Measurements from ENCODE around the gene ARL6IP4. TPM values are rescaled to one million over a fixed set of nuclear protein-coding genes. Genes with fewer than 3 reads are reported as not detected.

ARL6IP4 gene
- total and polyA plus RNA-seq, 10 of the 15 experiments (the other 5 are each of a cell fraction or from before 2014, with no cell fraction given), result 2.5 to 320 (median 188) TPM

GRCh38 chr12:122969676-122970075, 10.8 kb upstream of the ARL6IP4 start:
- H3K4me1 ChIP-seq (ENCODE audit: control insufficient read depth, insufficient read depth, low read length), result peaks cover 4% of the 10 kb centered on the region; the same call in 1 of the 2 replicates
- no peaks in the 10 kb centered on the region for H3K36me3 ChIP-seq (ENCODE audit: control insufficient read depth in 2 of 2, insufficient read depth in 2 of 2, low read length in 1 of 2)
- ChIA-PET SMC1A (ENCODE audit: uncharacterized antibody, unreplicated experiment) (interaction anchor here (1.1 kb wide), 1 partner anchor 10 kb away, joined by 3 read pairs; no protein-coding TSS in a partner anchor), POLR2A (interaction anchor here (1.1 to 1.2 kb wide), 2 partner anchors 10 to 266 kb away, joined by 3 read pairs; no protein-coding TSS in a partner anchor), RAD21 (ENCODE audit: unreplicated experiment) (interaction anchor here (0.8 kb wide), 2 partner anchors 88 to 98 kb away, joined by 3 read pairs; no protein-coding TSS in a partner anchor), CTCF (interaction anchor here (1.1 kb wide), 1 partner anchor 99 kb away, joined by 3 read pairs; no protein-coding TSS in a partner anchor)
- no peak overlapping the region for H3K4me3 ChIP-seq
- 44% methylated on average over 3 of the region's 4 CpGs for WGBS (ENCODE audit: insufficient coverage, insufficient replicate concordance, low lambda C conversion rate, missing lambda C conversion rate)
- FAIRE-seq, result no peak
- no peak overlapping the region for H3K4me2 ChIP-seq (ENCODE audit: control insufficient read depth, insufficient read depth)
- H3K9ac ChIP-seq (ENCODE audit: control insufficient read depth, insufficient read depth, low read length), result no peak overlapping the region
- no TSS peak for BruUV-seq (replicated peaks)
- TF ChIP-seq RBBP5 (conservative IDR thresholded peaks at IDR 0.05), result no peak
- no peak for TF ChIP-seq RB1 (IDR thresholded peaks at IDR 0.05; ENCODE audit: borderline replicate concordance)
- no peak for TF ChIP-seq BCL3 (IDR thresholded peaks at IDR 0.05; ENCODE audit: borderline replicate concordance, insufficient read depth, low read depth, low read length, poor library complexity, severe bottlenecking)
- no peak for TF ChIP-seq RCOR1 (conservative IDR thresholded peaks at IDR 0.05; ENCODE audit: low read depth, low read length)
- TF ChIP-seq STAT1 (conservative IDR thresholded peaks at IDR 0.05), result no peak
- no peak for TF ChIP-seq SMC3 (IDR thresholded peaks at IDR 0.05; ENCODE audit: borderline replicate concordance, low read length)
- TF ChIP-seq E2F8 (IDR thresholded peaks at IDR 0.05; ENCODE audit: low read depth, partially characterized antibody), result no peak
- TF ChIP-seq CHD2 (IDR thresholded peaks at IDR 0.05; ENCODE audit: borderline replicate concordance, low read depth, low read length), result no peak
- TF ChIP-seq, protein P1, sequence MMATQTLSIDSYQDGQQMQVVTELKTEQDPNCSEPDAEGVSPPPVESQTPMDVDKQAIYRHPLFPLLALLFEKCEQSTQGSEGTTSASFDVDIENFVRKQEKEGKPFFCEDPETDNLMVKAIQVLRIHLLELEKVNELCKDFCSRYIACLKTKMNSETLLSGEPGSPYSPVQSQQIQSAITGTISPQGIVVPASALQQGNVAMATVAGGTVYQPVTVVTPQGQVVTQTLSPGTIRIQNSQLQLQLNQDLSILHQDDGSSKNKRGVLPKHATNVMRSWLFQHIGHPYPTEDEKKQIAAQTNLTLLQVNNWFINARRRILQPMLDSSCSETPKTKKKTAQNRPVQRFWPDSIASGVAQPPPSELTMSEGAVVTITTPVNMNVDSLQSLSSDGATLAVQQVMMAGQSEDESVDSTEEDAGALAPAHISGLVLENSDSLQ (IDR thresholded peaks at IDR 0.05), result no peak
- TF ChIP-seq E2F4 (IDR thresholded peaks at IDR 0.05; ENCODE audit: low read depth, low read length), result no peak
- TF ChIP-seq, protein P2, sequence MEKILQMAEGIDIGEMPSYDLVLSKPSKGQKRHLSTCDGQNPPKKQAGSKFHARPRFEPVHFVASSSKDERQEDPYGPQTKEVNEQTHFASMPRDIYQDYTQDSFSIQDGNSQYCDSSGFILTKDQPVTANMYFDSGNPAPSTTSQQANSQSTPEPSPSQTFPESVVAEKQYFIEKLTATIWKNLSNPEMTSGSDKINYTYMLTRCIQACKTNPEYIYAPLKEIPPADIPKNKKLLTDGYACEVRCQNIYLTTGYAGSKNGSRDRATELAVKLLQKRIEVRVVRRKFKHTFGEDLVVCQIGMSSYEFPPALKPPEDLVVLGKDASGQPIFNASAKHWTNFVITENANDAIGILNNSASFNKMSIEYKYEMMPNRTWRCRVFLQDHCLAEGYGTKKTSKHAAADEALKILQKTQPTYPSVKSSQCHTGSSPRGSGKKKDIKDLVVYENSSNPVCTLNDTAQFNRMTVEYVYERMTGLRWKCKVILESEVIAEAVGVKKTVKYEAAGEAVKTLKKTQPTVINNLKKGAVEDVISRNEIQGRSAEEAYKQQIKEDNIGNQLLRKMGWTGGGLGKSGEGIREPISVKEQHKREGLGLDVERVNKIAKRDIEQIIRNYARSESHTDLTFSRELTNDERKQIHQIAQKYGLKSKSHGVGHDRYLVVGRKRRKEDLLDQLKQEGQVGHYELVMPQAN (conservative IDR thresholded peaks at IDR 0.05), result no peak
- TF ChIP-seq EGR1 (IDR thresholded peaks at IDR 0.05; ENCODE audit: borderline replicate concordance in 1 of 2, low read depth in 2 of 2, low read length in 2 of 2), result no peak
- TF ChIP-seq, protein P3, sequence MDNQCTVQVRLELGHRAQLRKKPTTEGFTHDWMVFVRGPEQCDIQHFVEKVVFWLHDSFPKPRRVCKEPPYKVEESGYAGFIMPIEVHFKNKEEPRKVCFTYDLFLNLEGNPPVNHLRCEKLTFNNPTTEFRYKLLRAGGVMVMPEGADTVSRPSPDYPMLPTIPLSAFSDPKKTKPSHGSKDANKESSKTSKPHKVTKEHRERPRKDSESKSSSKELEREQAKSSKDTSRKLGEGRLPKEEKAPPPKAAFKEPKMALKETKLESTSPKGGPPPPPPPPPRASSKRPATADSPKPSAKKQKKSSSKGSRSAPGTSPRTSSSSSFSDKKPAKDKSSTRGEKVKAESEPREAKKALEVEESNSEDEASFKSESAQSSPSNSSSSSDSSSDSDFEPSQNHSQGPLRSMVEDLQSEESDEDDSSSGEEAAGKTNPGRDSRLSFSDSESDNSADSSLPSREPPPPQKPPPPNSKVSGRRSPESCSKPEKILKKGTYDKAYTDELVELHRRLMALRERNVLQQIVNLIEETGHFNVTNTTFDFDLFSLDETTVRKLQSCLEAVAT (IDR thresholded peaks at IDR 0.05), result no peak
- no peak for DNase-seq (ENCODE audit: low read depth, low spot score)
- no peaks in the 10 kb centered on the region; the same call in 1 of the 2 replicates for H3K79me2 ChIP-seq (ENCODE audit: control insufficient read depth, insufficient read depth, low read length)
- in situ Hi-C loops (cut with MboI) (no loop called here), intact Hi-C loops (cut with micrococcal nuclease; ENCODE audit: unreplicated experiment) (no loop called here)
- no peaks in the 10 kb centered on the region for H3K27me3 ChIP-seq (replicated peaks in 1 of 2; ENCODE audit: control insufficient read depth in 2 of 2, insufficient read depth in 2 of 2, low read length in 1 of 2)
- H4K20me1 ChIP-seq (ENCODE audit: control insufficient read depth, insufficient read depth), result no peaks in the 10 kb centered on the region; the same call in 1 of the 2 replicates
- H3K9me3 ChIP-seq (replicated peaks; ENCODE audit: control insufficient read depth, insufficient read depth, low read length), result no peaks in the 10 kb centered on the region
- H2AFZ ChIP-seq (ENCODE audit: control insufficient read depth, low read depth, low read length), result no peak overlapping the region
- no peak overlapping the region for H3K27ac ChIP-seq (ENCODE audit: control insufficient read depth, insufficient read depth)
- ATAC-seq, result no peak

Measured in GM12878 (cell line).